NCI-H146 treated with DMSO at 0.1 percent for 48 hours (cell line): ENCODE results near the gene NLGN1.
A peak's percentile ranks its signal among the peaks of the same experiment; 100 is the strongest.

ENCODE experiments used
- DNase-seq: peaks from one replicate; lab custom pipeline; 2025; ENCODE audit not compliant: unreplicated experiment; lab: John Stamatoyannopoulos, UW

NLGN1 gene

DNA sequence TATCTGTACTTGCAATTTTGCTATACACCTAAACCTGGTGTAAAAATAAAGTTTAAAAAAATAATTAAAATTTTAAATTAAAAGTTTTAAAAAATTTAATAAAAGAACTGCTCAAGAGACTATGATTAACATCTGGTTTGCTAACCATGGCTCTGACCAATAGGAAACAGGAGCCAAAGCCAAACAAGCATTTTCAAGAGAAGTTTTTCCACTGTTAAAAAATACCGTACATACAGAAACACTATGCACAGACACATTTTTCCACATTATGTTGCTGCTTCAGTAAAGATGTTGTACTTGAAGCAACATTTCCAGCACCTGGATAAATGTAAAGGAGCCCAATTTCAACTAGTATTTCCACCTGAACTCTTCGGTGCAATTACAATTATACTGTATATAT lies 917.7 kb downstream of the NLGN1 start:
- no peak for DNase-seq

DNA sequence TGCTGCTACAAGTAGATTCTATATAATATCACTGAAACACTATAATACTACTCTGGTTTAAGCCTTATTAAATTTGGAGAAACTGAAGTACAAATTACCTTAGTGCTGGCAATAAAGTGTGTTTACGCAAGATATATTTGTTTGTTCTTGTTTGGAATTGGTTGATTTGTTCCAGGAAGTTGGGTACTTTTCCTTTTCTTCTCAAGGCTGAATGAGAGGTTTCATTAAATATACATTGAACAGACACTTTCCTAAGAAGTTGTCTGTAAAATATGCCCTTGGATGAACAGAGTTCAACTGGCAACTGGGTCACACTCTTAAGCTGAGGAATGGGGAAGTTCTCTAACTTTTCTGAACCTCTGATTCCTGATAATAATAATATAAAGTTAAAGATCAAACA lies 919.5 kb downstream of the NLGN1 start:
- no peak for DNase-seq

GRCh38 chr3:174318181-174318580 lies 920.6 kb downstream of the NLGN1 start:
- DNase-seq, result no peak

DNA sequence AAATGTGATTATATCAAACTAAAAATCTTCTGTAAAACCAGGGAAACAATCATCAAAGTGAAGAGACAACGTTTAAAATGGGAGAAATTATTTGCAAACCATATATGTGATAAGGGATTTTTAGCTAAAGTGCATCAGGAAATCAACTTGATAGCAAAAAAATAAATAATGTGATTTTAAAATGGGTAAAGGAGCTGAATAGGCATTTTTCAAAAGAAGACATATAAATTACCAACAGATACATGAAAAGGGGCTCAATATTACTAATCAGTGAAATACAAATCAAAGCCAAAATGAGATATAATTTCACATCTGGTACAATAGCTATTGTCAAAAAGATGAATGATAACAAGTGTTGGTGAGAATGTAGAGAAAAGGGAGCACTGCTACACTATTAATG lies 924.0 kb downstream of the NLGN1 start:
- DNase-seq, result no peak

DNA sequence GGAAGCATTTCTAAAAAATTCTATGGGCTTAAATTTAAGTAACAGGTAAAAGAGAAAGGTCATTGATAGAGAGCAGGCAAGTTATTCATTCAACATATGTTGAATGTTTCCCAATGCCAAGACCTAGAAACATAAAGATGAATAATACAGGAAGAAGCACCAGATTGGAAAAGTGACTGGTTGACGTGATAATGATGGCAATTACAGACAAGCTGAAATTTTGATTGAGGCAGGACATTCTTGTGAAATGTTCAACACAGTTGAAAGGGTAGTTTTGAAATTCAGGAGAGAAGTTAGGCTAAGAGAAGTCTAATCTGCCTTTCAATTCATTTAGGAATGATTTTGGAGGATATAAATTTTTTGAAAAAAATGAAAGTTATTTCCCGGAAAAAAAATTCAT lies 925.2 kb downstream of the NLGN1 start:
- DNase-seq, result no peak

DNA sequence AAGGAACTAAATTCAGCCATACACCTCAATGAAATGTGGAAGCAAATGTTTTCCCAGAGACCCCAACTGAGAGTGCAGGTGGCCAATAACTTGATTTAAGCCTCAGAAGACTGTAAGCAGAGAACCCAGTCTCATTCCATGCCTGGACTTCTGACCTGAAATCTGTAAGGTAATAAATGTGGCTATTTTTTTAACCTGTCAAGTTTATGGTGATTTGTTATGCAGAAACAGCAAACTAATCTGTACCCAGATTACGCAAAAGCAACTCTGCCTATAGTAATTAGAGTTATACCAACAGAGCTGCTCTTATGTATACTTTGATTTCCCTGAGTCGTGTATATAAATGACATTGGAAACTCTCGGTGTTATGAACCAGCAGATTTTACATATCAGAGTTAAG lies 927.6 kb downstream of the NLGN1 start:
- no peak for DNase-seq

- no peak for DNase-seq
Observed at GRCh38 chr3:174325834-174326700, 928.5 kb downstream of the NLGN1 start.

DNA sequence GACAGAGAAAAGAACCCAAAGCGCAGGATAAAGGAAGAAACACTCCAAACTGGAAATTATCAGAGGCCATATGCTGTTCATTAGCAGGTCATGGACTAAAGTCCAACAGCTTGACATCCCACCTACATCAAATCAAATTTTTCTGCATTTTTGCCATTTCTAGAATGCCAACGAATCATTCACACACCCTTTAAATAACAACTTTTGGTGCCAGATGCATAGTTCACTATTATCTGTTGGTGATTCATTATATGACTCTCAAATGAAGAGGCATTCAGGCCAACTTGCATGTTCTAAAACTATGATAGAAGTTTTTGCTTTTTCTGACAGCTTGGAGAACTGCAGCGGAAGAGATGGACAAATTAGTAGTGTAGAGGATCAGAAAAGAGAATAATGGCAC lies 931.8 kb downstream of the NLGN1 start:
- no peak for DNase-seq

DNA sequence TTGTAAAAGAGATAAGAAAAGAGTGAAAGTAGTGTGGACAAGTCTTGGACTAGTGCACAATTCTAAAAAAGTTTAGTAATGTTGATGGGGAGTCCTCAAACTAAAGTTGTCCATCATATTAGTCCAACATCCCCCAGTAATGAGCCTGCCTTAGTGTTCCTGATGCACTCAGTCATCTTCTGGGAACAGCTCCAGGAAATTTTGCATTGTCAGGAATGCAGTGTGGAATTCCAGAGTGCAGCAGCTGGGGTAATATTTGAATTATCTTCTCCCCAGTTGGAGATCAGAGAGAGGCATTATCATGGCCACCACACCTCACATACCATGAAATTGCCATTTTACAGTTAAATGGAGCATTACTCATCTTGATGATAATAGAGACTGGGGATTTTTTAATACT lies 932.8 kb downstream of the NLGN1 start:
- peak; percentile 50 for DNase-seq

DNA sequence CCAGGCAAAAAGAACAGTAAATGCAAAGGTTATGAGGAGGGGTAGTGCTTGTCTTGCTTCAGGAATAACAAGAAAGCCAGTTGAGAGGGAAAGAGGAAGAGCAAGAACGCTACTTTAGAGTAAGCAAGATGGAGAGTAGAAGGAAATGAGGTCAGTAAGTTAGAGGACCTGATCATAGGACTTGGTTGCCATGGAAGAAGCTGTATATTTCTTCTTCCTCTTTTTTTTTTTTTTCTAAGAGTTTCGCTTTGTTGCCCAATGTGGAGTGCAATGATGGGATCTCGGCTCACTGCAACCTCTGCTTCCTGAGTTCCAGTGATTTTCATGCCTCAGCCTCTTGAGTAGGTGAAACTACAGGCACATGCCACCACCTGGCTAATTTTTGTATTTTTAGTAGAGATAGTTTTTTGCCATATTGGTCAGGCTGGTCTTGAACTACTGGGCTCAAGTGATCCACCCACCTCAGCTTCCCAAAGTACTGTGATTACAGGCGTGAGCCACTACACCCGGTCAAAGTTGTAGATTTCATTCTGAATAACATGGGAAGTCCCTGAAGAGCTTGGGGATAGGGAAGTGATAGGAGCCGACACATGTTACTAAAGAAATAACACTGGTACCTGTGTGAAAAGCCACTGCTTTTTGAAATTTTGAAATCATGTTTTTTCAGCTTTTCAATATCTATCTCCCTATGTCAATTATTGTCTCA lies 933.7 kb downstream of the NLGN1 start:
- DNase-seq, result no peak

- DNase-seq, result no peak
Observed at GRCh38 chr3:174332391-174332790, 934.8 kb downstream of the NLGN1 start.

- DNase-seq, result no peak
Observed at GRCh38 chr3:174333640-174334039, 936.1 kb downstream of the NLGN1 start.

DNA sequence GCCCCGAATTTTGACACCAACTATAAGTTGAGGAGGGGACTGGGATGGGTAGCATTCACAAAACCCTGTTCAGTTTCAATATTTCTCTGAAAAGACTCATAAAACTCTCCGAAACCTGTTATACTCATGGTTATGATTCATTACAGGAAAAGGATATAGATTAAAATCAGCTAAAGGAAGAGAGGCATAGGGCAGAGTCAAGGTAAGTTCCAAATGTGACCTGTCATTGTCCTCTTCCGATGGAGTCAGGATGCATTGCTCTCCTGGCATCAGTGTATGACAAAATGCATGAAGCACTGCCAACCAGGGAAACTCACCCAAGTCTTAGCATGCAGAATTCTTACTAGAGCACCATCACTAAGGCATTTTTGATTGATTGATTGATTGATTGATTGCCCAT lies 936.6 kb downstream of the NLGN1 start:
- no peak for DNase-seq

DNA sequence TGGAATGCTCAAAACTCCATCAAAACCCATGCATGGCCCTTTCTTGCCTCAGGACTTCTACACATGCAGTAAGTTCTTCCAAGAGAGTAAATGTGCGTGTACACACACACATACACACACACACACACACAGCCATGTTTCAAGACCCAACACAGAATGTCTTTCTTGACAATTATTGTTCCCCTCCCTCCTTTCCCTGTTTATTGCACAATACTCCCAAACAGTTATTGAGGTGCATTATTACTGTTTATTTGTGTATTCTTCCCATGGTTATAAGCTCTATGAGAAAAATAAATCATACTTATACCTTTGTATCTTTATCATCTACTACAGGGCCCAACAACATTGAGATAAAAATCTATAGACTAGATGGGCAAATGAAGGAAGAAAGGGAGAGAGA lies 937.8 kb downstream of the NLGN1 start:
- no peak for DNase-seq

DNA sequence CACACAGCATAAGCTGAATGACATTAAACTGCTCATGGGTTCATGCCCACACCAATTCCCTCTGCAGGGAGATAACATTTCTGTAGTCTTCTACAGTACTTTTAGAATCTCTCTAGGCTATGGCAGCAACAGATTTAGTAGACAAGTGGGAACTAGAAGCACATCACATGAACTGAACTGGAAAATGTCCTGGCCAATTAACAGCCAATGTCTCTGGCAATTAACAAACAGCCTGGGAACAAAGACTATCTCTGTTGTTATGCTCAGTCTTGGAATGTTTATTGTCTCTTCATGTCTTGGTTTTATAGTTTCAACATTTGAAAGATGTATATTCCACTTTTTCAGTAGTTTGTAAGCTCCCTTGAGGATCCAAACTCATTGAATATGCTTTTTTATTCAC lies 938.4 kb downstream of the NLGN1 start:
- DNase-seq, result no peak
